Gastroesophageal sphincter (tissue), 3 donors: Measurements from ENCODE around the gene GP1BB.

Experiments
- EP300 ChIP-seq: sonication (generic); formaldehyde crosslinking; IDR thresholded peaks from one replicate; pipeline ENCODE4 v1.6.1; 2017; ENCODE audit warnings: antibody characterized with exemption, mild to moderate bottlenecking
- POLR2A ChIP-seq, 2 donors: fragments of 450-650 bp; IDR thresholded peaks; one replicate each; pipeline ENCODE4 v1.6.1; 2017; ENCODE audit warnings: antibody characterized with exemption in 2 of 2, mild to moderate bottlenecking in 2 of 2, moderate library complexity in 1 of 2
- POLR2AphosphoS5 ChIP-seq: sonication (generic); formaldehyde crosslinking; IDR thresholded peaks from one replicate; pipeline ENCODE4 v1.6.1; 2017; ENCODE audit warnings: antibody characterized with exemption
- TF ChIP-seq, protein P1 (sequence below), 4 experiments: fragments of 200-600 bp in 2 of 4; fragments of 450-650 bp in 2 of 4; sonication (generic) in 1 of 4; IDR thresholded peaks; one replicate each; pipeline ENCODE4 v1.5.1; 2017 to 2019; ENCODE audit warnings: antibody characterized with exemption in 4 of 4, mild to moderate bottlenecking in 2 of 4, moderate library complexity in 2 of 4

DNA sequence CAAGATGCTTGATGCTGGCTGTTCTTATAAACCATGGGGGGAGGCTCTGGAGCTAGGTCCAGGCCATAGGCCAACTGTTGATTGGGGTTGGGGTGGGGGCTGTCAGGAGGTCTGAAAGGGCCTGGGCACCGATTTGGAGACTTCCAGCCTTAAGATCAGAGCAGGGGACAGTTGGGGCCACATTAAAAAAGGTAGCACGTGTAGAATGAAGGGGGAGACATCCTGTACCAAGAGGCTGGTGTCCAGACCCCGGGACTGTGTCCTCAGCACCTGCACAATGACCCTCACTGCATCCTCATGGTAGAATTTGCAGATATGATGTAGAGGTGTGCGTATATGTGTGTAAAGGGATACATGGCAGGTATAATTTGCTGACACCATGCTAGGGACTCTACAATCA is 24.8 kb downstream of the GP1BB start:
- TF ChIP-seq EP300 (no peak), POLR2AphosphoS5 (no peak), POLR2A (IDR thresholded peaks at IDR 0.05) (no peak)
- TF ChIP-seq, protein P1, sequence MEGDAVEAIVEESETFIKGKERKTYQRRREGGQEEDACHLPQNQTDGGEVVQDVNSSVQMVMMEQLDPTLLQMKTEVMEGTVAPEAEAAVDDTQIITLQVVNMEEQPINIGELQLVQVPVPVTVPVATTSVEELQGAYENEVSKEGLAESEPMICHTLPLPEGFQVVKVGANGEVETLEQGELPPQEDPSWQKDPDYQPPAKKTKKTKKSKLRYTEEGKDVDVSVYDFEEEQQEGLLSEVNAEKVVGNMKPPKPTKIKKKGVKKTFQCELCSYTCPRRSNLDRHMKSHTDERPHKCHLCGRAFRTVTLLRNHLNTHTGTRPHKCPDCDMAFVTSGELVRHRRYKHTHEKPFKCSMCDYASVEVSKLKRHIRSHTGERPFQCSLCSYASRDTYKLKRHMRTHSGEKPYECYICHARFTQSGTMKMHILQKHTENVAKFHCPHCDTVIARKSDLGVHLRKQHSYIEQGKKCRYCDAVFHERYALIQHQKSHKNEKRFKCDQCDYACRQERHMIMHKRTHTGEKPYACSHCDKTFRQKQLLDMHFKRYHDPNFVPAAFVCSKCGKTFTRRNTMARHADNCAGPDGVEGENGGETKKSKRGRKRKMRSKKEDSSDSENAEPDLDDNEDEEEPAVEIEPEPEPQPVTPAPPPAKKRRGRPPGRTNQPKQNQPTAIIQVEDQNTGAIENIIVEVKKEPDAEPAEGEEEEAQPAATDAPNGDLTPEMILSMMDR (IDR thresholded peaks at IDR 0.05) = no peak
